ENCODE results near the gene MYPOP.

DNA sequence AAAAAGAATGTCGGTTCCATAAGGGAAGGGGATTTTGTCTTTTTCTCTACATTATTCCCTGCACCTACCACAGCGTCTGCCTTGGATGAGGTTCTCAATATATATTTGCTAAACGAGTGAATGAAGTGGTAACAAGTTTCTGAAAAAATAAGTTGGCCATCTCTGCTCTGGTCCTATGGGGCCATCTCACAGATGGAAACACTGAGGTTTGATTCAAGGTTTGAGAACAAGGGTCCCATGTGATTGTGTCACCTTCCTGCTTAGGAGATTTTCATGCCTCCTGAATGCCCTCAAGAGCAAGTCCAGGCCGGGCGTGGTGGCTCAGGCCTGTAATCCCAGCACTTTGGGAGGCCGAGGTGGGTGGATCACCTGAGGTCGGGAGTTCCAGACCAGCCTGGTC, 3.2 kb downstream of the MYPOP start:
- TF ChIP-seq MEIS1 (CRISPR knock-in tag; IDR thresholded peaks at IDR 0.05; ENCODE audit: borderline replicate concordance) (no peak), SNAPC2 (CRISPR knock-in tag; IDR thresholded peaks at IDR 0.05) (no peak), ZBTB3 (CRISPR knock-in tag; IDR thresholded peaks at IDR 0.05; ENCODE audit: borderline replicate concordance, low read depth) (no peak), ZNF776 (CRISPR knock-in tag; IDR thresholded peaks at IDR 0.05) (no peak)
